Ectodermal cell (in vitro differentiated cells): ENCODE data around the gene ASTN2.
A peak's percentile ranks its signal among the peaks of the same experiment; 100 is the strongest.

ENCODE experiments used
- H3K27ac ChIP-seq: 2 replicates; pipeline ENCODE4 v1.7.0; 2013; ENCODE audit warnings: mild to moderate bottlenecking, low read depth, low read length; ENCODE audit not compliant: insufficient read depth, poor library complexity, severe bottlenecking
- H3K27me3 ChIP-seq: 2 replicates; pipeline ENCODE4 v1.7.0; 2013; ENCODE audit warnings: mild to moderate bottlenecking, low read length; ENCODE audit not compliant: insufficient read depth, control insufficient read depth, poor library complexity, severe bottlenecking
- H3K36me3 ChIP-seq: one replicate; pipeline ENCODE4 v1.7.0; 2013; ENCODE audit warnings: low read length; ENCODE audit not compliant: control insufficient read depth, insufficient read depth
- H3K4me1 ChIP-seq: one replicate; pipeline ENCODE4 v1.7.0; 2013; ENCODE audit warnings: low read length; ENCODE audit not compliant: control insufficient read depth, insufficient read depth
- H3K4me3 ChIP-seq: 2 replicates; pipeline ENCODE4 v1.7.0; 2013; ENCODE audit warnings: low read depth, low read length, control low read depth; ENCODE audit not compliant: insufficient read depth
- H3K9me3 ChIP-seq: 2 replicates; pipeline ENCODE4 v1.7.0; 2013; ENCODE audit warnings: mild to moderate bottlenecking, low read length, moderate library complexity; ENCODE audit not compliant: control insufficient read depth
- WGBS, 2 experiments: methylation state at CpG; one replicate each; pipeline ENCODE4 v1.1.7; 2013; ENCODE audit warnings: missing lambda C conversion rate in 2 of 2; 5-methylcytosine and 5-hydroxymethylcytosine counted together

The ASTN2 gene

GRCh38 chr9:116476935-116477381 is 937.9 kb downstream of the ASTN2 start:
- Histone ChIP-seq H3K27ac (no peak overlapping the region), H3K27me3 (no peaks in the 10 kb centered on the region), H3K9me3 (no peaks in the 10 kb centered on the region), H3K36me3 (no peaks in the 10 kb centered on the region), H3K4me3 (no peak overlapping the region), H3K4me1 (peaks cover 14% of the 10 kb centered on the region)
- 74 to 80% methylated on average over 10 of the region's 10 CpGs for whole genome bisulfite sequencing, 2 experiments

GRCh38 chr9:116476002-116476401 is 938.9 kb downstream of the ASTN2 start:
- no peaks in the 10 kb centered on the region for H3K27me3 ChIP-seq
- H3K36me3 ChIP-seq, result no peaks in the 10 kb centered on the region
- peaks cover 22% of the 10 kb centered on the region for H3K4me1 ChIP-seq
- no peaks in the 10 kb centered on the region for H3K9me3 ChIP-seq
- WGBS, 2 experiments, result 85% methylated on average over 6 of the region's 6 CpGs
- H3K4me3 ChIP-seq, result no peak overlapping the region
- no peak overlapping the region for H3K27ac ChIP-seq

GRCh38 chr9:116475201-116475600 is 939.7 kb downstream of the ASTN2 start:
- Histone ChIP-seq H3K36me3 (no peaks in the 10 kb centered on the region), H3K27ac (no peak overlapping the region), H3K9me3 (no peaks in the 10 kb centered on the region), H3K4me1 (peaks cover 30% of the 10 kb centered on the region), H3K4me3 (no peak overlapping the region), H3K27me3 (no peaks in the 10 kb centered on the region)
- 97% methylated on average over 1 of the region's 1 CpG for WGBS, 2 experiments

- Histone ChIP-seq H3K4me3 (no peak overlapping the region), H3K9me3 (no peaks in the 10 kb centered on the region), H3K4me1 (peaks cover 49% of the 10 kb centered on the region), H3K27ac (peak overlapping the region; percentile 68), H3K36me3 (no peaks in the 10 kb centered on the region), H3K27me3 (no peaks in the 10 kb centered on the region)
- 35 to 40% methylated on average over 7 of the region's 7 CpGs for WGBS, 2 experiments
Measured at GRCh38 chr9:116471944-116472506, 942.8 kb downstream of the ASTN2 start.

- no peaks in the 10 kb centered on the region for H3K27me3 ChIP-seq
- H3K4me3 ChIP-seq, result no peak overlapping the region
- H3K36me3 ChIP-seq, result no peaks in the 10 kb centered on the region
- H3K9me3 ChIP-seq, result no peaks in the 10 kb centered on the region
- WGBS, 2 experiments, result 1 to 3% methylated on average over 6 to 7 of the region's 7 CpGs
- H3K27ac ChIP-seq, result peak overlapping the region; percentile 68
- peaks cover 42% of the 10 kb centered on the region for H3K4me1 ChIP-seq
Measured at GRCh38 chr9:116471093-116471906, 943.6 kb downstream of the ASTN2 start.

- Histone ChIP-seq H3K27me3 (no peaks in the 10 kb centered on the region), H3K4me3 (no peak overlapping the region), H3K36me3 (no peaks in the 10 kb centered on the region), H3K9me3 (no peaks in the 10 kb centered on the region), H3K4me1 (peaks cover 49% of the 10 kb centered on the region), H3K27ac (no peak overlapping the region)
- 73 to 86% methylated on average over 6 to 8 of the region's 8 CpGs for WGBS, 2 experiments
Measured at GRCh38 chr9:116468793-116469527, 945.9 kb downstream of the ASTN2 start.

GRCh38 chr9:116468369-116468768 is 946.5 kb downstream of the ASTN2 start:
- Histone ChIP-seq H3K9me3 (no peaks in the 10 kb centered on the region), H3K27me3 (no peaks in the 10 kb centered on the region), H3K4me3 (no peak overlapping the region), H3K36me3 (no peaks in the 10 kb centered on the region), H3K27ac (no peak overlapping the region), H3K4me1 (peaks cover 53% of the 10 kb centered on the region)
- 82 to 87% methylated on average over 1 of the region's 1 CpG for WGBS, 2 experiments

- WGBS, 2 experiments, result 81 to 84% methylated on average over 3 of the region's 3 CpGs
- no peaks in the 10 kb centered on the region for H3K36me3 ChIP-seq
- no peaks in the 10 kb centered on the region for H3K9me3 ChIP-seq
- no peaks in the 10 kb centered on the region for H3K27me3 ChIP-seq
- H3K4me1 ChIP-seq, result peaks cover 57% of the 10 kb centered on the region
- H3K4me3 ChIP-seq, result no peak overlapping the region
- H3K27ac ChIP-seq, result no peak overlapping the region
Measured at GRCh38 chr9:116467740-116468351, 947.0 kb downstream of the ASTN2 start.

- H3K4me3 ChIP-seq, result no peak overlapping the region
- no peaks in the 10 kb centered on the region for H3K27me3 ChIP-seq
- no peak overlapping the region for H3K27ac ChIP-seq
- 79 to 88% methylated on average over 5 of the region's 5 CpGs for WGBS, 2 experiments
- H3K9me3 ChIP-seq, result no peaks in the 10 kb centered on the region
- no peaks in the 10 kb centered on the region for H3K36me3 ChIP-seq
- peaks cover 51% of the 10 kb centered on the region for H3K4me1 ChIP-seq
Measured at GRCh38 chr9:116466271-116467235, 948.3 kb downstream of the ASTN2 start.
